ENCODE data around the gene EIF3K.

Gene EIF3K

DNA sequence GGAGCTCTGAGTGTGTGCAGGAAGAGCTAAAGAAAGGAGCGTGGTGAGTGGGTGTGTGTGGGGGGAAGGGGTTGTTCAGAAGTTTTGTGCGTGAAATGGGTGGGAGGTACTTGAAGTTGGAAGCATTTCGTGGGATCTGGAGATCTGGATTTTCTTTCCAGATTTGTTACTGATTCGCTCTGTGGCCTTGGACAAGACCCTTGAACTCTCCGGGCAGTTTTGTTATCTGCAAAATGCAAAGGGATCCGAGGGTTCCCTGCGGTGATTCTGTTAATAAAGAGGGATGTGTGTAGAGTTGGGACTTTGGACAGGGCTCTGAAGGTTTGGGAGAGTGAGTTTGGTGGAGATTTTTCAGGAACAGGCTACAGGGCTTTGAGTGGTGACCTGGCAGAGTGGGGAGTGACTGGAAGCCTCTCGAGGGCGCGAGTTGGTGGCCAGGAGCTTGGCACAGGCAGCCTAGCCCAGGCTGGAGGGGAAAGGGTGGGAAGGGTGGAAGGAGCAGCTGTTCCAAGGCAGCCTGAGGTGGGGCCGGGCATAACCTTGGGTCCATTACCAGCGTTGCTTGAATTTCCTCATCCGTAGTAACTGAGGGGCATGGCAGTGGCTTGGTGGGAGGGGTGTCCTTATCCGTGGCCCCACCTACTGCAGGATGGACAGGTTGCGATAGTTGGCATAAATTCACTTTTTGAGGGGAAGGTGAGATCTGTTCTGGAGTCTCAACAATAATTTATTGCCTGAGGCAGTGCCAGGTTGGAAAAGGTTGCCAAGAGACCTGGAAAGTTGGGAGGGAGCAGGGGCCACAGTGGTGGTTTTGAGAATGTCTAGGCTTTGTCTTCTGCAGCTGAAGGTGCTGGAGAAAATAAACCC lies 30.6 kb downstream of the EIF3K start:
- DNase-seq (ENCODE audit: low read depth) = no peak

DNA sequence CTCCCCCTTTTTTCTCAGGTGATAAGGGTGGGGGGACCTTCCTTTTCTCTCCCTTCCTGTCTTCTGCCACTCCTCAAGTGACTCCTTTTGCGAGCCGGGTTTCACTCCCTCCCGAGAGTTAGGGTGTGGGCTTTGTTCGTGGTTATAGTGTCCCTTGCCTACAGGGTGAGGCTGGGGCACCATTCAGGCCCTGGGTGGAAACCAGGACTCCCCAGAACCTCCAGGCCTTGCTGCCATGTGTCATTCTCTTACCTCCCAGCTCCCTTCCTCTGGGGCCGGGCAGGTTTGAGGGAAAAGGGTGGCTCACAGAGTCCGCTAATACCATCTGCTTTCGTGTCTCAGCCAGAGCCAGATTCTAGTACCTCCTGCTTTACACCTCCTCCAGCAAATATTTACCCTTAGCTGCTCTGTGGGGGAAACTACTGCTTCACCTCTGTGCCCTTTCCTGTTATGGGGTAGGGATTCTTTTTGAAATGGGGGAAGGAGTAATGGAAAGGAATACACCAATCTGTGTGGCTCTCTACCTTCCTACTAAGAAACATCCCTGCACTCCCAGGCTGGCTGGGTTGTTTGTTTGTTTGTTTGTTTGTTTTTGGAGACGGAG lies 31.3 kb downstream of the EIF3K start:
- DNase-seq (ENCODE audit: low read depth) = no peak

DNA sequence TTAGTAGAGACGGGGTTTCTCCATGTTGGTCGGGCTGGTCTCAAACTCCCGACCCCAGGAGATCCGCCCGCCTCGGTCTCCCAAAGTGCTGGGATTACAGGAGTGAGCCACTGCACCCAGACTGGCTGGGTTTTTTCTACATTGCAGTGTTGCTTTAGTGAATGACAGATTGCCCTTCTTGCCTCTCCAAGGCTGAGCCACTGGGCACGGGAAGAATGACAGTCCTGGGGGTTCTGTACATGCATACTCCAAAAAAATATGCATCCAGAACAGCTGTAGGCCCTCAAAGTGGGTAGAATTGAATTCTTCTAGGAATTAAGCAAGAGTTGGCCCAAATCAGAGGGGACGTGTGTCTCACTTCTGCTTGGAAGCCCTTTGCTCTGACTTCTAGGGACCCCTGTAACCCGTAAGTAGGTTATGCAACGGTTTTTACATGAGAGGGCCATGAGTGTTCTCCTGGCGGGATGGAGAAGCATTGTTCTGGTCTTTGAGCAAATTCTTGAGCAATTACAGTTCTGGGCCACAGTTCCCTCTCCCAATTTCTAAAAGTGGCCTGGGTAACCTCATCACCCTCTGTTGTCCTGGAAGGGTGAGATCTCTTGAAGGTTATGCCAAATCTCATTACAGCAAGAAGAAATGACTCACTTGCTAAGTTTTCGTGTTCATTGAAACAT lies 32.1 kb downstream of the EIF3K start:
- DNase-seq (ENCODE audit: low read depth) = no peak

DNA sequence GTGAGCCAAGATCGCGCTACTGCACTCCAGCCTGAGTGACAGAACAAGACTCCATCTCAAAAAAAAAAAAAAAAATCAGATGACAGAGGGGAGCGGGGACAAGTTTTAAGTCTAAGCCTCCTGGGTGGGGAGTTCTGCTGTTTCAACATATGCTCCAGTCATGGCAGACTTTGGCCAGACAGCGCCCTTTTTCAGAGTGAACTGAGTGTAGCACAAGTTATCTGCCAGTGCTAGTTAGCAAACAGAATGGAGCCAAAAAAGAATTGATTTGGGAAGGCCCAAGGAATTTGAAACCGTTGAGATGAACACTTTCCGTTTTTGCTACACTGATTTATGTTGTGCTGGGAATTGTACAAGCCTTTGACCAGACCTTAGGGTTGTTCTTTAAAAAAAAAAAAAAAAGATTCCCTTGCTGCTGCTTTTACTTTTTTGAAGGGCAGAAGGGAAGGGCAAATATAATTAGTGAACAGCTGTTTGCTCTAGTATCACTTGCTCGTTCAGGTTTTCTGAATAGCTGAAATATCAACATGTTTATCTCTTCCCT lies 34.1 kb downstream of the EIF3K start:
- DNase-seq (ENCODE audit: low read depth) = no peak

DNA sequence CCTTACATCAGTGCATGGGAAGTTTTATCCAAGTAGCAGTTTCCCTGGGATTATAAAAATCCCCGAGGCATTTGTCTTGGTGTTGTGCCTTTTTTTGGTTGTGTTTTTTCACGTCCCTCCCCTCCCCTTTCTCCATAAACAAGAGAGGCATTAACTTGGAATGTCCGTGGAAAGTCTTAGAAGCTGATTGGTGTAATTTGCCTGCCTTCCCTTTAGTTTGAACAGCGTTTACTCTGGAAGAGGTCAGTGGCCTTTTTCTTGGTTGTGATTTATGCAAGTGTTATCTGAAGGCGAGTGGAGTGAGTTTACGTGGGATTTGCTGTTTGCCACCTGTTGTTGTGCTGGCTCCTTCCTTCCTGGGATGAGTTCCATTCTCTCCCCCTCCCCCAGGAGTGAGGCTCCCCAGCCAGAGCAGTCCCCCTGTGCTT lies 35.7 kb downstream of the EIF3K start:
- DNase-seq (ENCODE audit: low read depth) = no peak

DNA sequence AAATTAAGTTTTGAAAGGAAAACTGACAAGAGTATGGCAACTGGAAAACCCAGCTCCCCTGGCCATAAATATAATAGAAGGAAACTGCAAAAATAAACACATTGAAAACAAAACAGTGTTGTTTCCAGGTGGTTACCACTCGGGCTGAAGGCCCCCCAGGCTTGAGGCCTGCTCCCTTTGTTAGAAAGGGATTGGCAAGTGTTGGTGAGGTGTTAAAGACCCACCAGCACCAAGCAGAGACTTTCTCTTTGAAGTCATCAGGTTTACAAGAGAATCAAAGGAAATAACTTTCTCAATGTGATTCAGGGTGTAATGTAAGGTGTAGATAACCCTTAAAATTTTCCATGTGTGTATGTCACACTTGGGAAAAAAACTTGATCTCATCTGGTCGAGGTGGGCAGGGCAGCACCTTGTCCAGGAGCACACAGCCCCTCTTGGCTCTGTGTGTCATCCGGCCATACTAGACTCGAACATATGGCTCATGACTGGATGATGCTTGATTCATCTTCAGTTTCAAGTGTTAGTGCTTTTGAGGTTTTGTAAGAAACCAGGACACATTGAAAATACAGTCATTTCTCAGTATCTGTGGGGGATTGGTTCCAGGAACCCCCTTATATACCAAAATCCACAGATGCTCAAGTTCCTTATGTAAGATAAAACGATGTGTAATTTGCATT lies 36.3 kb downstream of the EIF3K start:
- DNase-seq (ENCODE audit: low read depth) = no peak

- no peak for DNase-seq (ENCODE audit: low read depth)
Observed at GRCh38 chr19:38656171-38656981, 37.4 kb downstream of the EIF3K start.

- DNase-seq (ENCODE audit: low read depth) = no peak
Observed at GRCh38 chr19:38657633-38658222, 38.7 kb downstream of the EIF3K start.

DNA sequence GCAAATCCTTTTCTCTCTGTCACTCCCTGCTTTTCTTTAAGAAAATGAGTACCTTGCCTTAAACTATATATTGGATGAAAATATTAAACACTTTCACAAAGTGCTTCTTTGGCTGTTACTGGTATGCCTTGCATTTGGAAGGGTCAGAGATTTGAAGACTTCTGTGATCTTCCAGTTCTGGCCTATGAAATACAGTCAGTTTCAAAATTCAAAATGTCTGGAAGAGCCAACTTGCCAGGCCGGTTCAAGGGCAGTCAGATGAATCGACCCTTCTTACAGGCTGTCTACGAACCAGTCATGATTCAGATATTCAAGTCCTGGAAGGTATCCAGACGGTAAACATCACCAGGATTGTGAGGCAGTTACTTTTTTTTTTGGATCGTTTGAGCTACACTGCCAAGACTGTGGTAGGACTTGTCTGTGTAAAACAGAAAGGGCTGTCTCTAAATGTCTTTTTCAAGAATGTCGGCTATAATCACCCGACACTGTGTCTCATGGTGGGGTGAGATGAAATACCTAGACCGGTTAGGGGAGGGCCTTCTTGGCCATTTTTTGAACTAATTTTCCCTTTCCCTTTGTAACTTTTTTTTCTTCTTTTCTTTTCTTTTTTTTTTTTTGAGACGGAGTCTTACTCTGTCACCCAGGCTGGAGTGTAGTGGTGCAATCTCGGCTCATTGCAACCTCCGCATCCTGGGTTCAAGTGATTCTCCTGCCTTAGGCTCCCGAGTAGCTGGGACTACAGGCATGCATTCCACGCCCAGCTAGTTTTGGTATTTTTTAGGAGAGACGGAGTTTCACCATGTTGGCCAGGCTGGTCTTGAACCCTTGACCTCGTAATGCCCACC lies 39.7 kb downstream of the EIF3K start:
- DNase-seq (ENCODE audit: low read depth) = no peak

- no peak for DNase-seq (ENCODE audit: low read depth)
Observed at GRCh38 chr19:38660724-38661123, 41.7 kb downstream of the EIF3K start.

- DNase-seq (ENCODE audit: low read depth) = no peak
Observed at GRCh38 chr19:38661136-38661535, 42.1 kb downstream of the EIF3K start.

DNA sequence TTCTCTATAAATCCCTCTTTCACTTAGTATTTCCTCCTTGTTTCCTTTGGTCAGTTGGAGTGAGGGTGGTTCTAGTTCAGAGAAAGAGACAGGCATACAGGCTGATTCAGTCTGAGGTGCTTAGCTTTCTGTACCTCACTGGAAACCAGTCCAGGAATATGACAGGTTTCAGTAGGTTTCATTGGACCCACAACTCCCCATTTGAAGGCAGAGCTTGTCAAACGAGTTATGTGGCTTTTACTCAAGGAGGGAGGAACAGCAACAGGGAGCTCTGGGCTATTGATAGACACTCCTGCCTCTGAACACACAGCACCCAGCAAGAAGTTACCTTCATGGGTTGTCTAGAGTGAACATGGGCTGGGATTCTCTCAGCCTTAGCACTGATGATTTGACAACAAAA lies 43.0 kb downstream of the EIF3K start:
- no peak for DNase-seq (ENCODE audit: low read depth)

GRCh38 chr19:38662537-38663155 lies 43.7 kb downstream of the EIF3K start:
- DNase-seq (ENCODE audit: low read depth) = no peak

- no peak for DNase-seq (ENCODE audit: low read depth)
Observed at GRCh38 chr19:38663156-38663651, 44.2 kb downstream of the EIF3K start.

GRCh38 chr19:38663957-38664502 lies 45.0 kb downstream of the EIF3K start:
- DNase-seq (ENCODE audit: low read depth) = no peak

GRCh38 chr19:38664503-38665211 lies 45.7 kb downstream of the EIF3K start:
- no peak for DNase-seq (ENCODE audit: low read depth)

GRCh38 chr19:38665219-38665931 lies 46.4 kb downstream of the EIF3K start:
- no peak for DNase-seq (ENCODE audit: low read depth)
